IPS-NIHi11 (cell line): ENCODE measurements around the gene AKR1D1.

ENCODE experiments used
- DNase-seq: peaks from one replicate; pipeline ENCODE4 v3.0.0; 2012; ENCODE audit warnings: mixed read lengths, low spot score

AKR1D1 gene

GRCh38 chr7:138166681-138167080, 90.4 kb downstream of the AKR1D1 start:
- no peak for DNase-seq

- no peak for DNase-seq
These were observed 91.0 kb downstream of the AKR1D1 start for GRCh38 chr7:138167222-138167621.

GRCh38 chr7:138167869-138168296, 91.6 kb downstream of the AKR1D1 start:
- DNase-seq, result no peak
